WTC11 (cell line): ENCODE measurements around the gene TUBA4B. TPM values are rescaled to one million over a fixed set of nuclear protein-coding genes. Genes with fewer than 3 reads are reported as not detected.

Source experiments
- ATAC-seq: fragments of 200-7000 bp; cut with Tn5 transposase; 2 replicates; pipeline ENCODE4 v1.10.0; 2021; ENCODE audit warnings: mild to moderate bottlenecking, moderate library complexity
- CTCF ChIA-PET: fragments of 300-600 bp; sonication (Branson Sonifier 250); formaldehyde crosslinking; loops from one replicate; lab custom pipeline; 2021; ENCODE audit warnings: antibody characterized with exemption; lab: Charles Lee
- POLR2A ChIA-PET: fragments of 350-600 bp; sonication (Branson Sonifier 250); formaldehyde crosslinking; loops from one replicate; lab custom pipeline; 2021; ENCODE audit warnings: antibody characterized with exemption; lab: Charles Lee
- DNase-seq: peaks from one replicate; pipeline ENCODE4 v3.0.0; 2021; ENCODE audit warnings: low spot score
- H3K27ac Mint-ChIP-seq: 2 replicates; pipeline ENCODE4 v1.8.0; 2021; ENCODE audit warnings: mixed read lengths
- H3K27me3 Mint-ChIP-seq: 2 replicates; pipeline ENCODE4 v1.8.0; 2021; ENCODE audit warnings: low read depth, mild to moderate bottlenecking, moderate library complexity, mixed read lengths
- H3K36me3 Mint-ChIP-seq: 2 replicates; pipeline ENCODE4 v1.8.0; 2021; ENCODE audit warnings: mixed read lengths
- H3K4me1 Mint-ChIP-seq: 2 replicates; pipeline ENCODE4 v1.8.0; 2022; ENCODE audit warnings: mixed read lengths
- H3K4me3 Mint-ChIP-seq: 2 replicates; pipeline ENCODE4 v1.8.0; 2021; ENCODE audit warnings: mild to moderate bottlenecking, moderate library complexity, mixed read lengths
- H3K9me3 Mint-ChIP-seq: 2 replicates; pipeline ENCODE4 v1.8.0; 2021; ENCODE audit warnings: mixed read lengths
- ESRRA ChIP-seq: sonication (generic); formaldehyde crosslinking; IDR thresholded peaks from 2 replicates; pipeline ENCODE4 v1.8.1; 2022; ENCODE audit warnings: mild to moderate bottlenecking, missing genetic modification reagents, borderline replicate concordance
- ETV6 ChIP-seq: sonication (generic); formaldehyde crosslinking; IDR thresholded peaks from 2 replicates; pipeline ENCODE4 v1.8.1; 2022; ENCODE audit warnings: mild to moderate bottlenecking, missing genetic modification reagents
- FOXK1 ChIP-seq: sonication (generic); formaldehyde crosslinking; IDR thresholded peaks from 2 replicates; pipeline ENCODE4 v1.8.0; 2022; ENCODE audit warnings: mild to moderate bottlenecking, moderate library complexity, missing genetic modification reagents
- FOXP4 ChIP-seq: sonication (generic); formaldehyde crosslinking; IDR thresholded peaks from 2 replicates; pipeline ENCODE4 v1.8.0; 2022; ENCODE audit warnings: mild to moderate bottlenecking, missing genetic modification reagents
- KAT7 ChIP-seq: sonication (generic); formaldehyde crosslinking; IDR thresholded peaks from 2 replicates; pipeline ENCODE4 v1.8.1; 2023; ENCODE audit warnings: missing genetic modification reagents, mild to moderate bottlenecking, borderline replicate concordance
- MXD4 ChIP-seq: fragments of 250-450 bp; sonication (Bioruptor Pico); IDR thresholded peaks from 2 replicates; pipeline ENCODE4 v1.8.0; 2021; ENCODE audit warnings: mild to moderate bottlenecking, moderate library complexity, borderline replicate concordance
- OVOL2 ChIP-seq: fragments of 250-450 bp; sonication (Bioruptor Pico); IDR thresholded peaks from 2 replicates; pipeline ENCODE4 v1.9.0; 2021; ENCODE audit warnings: mild to moderate bottlenecking, borderline replicate concordance
- TP53 ChIP-seq: sonication (generic); formaldehyde crosslinking; IDR thresholded peaks from 2 replicates; pipeline ENCODE4 v1.8.1; 2023; ENCODE audit warnings: mild to moderate bottlenecking, missing genetic modification reagents
- USF2 ChIP-seq: sonication (generic); formaldehyde crosslinking; IDR thresholded peaks from 2 replicates; pipeline ENCODE4 v1.8.1; 2023; ENCODE audit warnings: mild to moderate bottlenecking, missing genetic modification reagents, moderate library complexity
- ZBTB21 ChIP-seq: sonication (generic); formaldehyde crosslinking; IDR thresholded peaks from 2 replicates; pipeline ENCODE4 v1.8.1; 2023; ENCODE audit warnings: mild to moderate bottlenecking, missing genetic modification reagents, borderline replicate concordance
- ZNF121 ChIP-seq: sonication (generic); formaldehyde crosslinking; IDR thresholded peaks from 2 replicates; pipeline ENCODE4 v1.8.0; 2023; ENCODE audit warnings: missing genetic modification reagents
- total RNA-seq: library from RNA; stranded (reverse); gene quantifications from 3 replicates; pipeline ENCODE4 v1.2.3, GENCODE V29; 2021
- TF ChIP-seq, protein P1 (sequence below): fragments of 250-450 bp; sonication (Bioruptor Pico); IDR thresholded peaks from 2 replicates; pipeline ENCODE4 v1.9.0; 2021; ENCODE audit warnings: mild to moderate bottlenecking
- TF ChIP-seq, protein P2 (sequence below): fragments of 250-450 bp; sonication (Bioruptor Pico); conservative IDR thresholded peaks from 2 replicates; pipeline ENCODE4 v1.9.0; 2021; ENCODE audit warnings: mild to moderate bottlenecking
- TF ChIP-seq, protein P3 (sequence below): sonication (generic); formaldehyde crosslinking; IDR thresholded peaks from 2 replicates; pipeline ENCODE4 v1.8.1; 2022; ENCODE audit warnings: low read depth, missing genetic modification reagents, borderline replicate concordance
- TF ChIP-seq, protein P4 (sequence below): sonication (generic); formaldehyde crosslinking; IDR thresholded peaks from 2 replicates; pipeline ENCODE4 v1.8.1; 2023; ENCODE audit warnings: mild to moderate bottlenecking, missing genetic modification reagents, borderline replicate concordance

TUBA4B gene
- total RNA-seq, 1 experiment from 2014 or later = 0.20 TPM

DNA sequence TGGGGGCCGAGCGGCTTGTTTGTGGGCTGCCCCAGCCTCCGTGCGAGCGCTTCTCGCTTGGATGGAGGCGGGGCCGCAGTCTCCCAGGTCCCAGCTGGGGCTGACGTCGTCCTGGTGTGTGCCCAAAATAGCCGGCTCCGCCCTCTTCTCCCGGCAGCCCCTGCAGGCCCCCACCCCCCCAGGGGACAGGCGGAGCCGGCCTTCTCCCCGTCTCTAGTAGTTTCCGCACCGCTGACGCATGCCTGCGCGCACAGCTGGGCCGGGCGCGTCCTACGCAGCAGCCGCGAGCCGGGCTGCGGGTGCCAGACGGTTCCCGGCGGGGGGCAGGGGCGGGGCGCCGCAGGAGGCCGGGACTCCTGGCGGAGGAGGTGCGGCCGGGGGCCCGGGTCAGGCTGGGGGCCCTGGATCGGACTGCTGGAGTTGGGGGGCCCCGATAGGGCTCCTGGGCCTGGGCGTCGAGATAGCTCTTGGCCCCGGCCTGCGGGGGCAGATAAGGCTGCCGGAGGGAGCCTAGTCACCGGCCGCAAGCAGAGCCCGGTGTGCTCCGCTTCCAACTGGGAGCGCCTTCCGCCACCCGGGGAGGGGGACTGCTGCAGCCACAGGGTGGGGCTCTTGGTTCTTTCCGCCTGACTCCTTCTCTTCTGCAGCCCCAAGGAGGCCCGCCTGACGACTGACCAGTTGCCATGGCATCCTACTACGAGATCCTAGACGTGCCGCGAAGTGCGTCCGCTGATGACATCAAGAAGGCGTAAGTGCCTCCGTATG is 26.3 kb downstream of the TUBA4B start, which contains the start of gene DNAJB2 (continued):
- peak; percentile 71; the same call in 1 of the 2 replicates for TF ChIP-seq FOXP4
- TF ChIP-seq, protein P1, sequence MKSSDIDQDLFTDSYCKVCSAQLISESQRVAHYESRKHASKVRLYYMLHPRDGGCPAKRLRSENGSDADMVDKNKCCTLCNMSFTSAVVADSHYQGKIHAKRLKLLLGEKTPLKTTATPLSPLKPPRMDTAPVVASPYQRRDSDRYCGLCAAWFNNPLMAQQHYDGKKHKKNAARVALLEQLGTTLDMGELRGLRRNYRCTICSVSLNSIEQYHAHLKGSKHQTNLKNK (CRISPR knock-in tag) = no peak
- no peak for TF ChIP-seq TP53 (CRISPR knock-in tag)
- TF ChIP-seq FOXK1 = peak; percentile 85

DNA sequence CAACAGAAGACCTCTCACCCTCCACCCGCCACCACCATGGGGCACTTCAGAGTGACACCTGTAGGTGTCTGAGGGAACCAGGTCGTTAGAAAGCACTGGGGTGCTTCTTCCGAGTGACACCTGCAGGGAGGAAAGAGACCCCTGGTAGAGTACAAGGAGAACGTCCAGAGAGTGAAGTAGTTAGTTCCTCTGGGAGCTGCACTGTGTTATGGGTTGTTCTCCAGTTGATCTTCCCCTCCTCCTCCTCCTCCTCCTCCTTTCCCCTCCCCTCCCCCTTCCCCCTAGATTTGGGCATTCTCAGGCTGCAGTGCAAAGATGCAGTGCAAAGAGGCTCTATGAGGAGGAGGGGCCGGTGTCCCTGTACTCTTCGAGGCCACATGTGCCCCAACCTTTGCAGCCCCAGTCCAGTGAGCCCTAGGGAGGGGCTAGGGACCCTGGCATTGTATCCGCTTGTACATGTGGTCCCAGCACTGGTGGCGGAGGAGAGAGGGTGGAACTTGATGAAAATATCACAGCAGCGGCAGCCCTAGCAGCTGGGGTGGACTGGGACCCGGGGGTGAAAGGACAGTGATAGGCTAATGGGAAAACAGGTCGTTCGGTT is 27.0 kb downstream of the TUBA4B start:
- POLR2A ChIA-PET = interaction anchor here (0.6 to 3.0 kb wide), 6 partner anchors 15 to 218 kb away, joined by 3 to 21 read pairs (median 10); partner anchors contain the start of genes ABCB6, GMPPA, TUBA4A and TUBA4B
- peaks cover 6% of the 10 kb centered on the region; the same call in 1 of the 2 replicates for H3K36me3 Mint-ChIP-seq

DNA sequence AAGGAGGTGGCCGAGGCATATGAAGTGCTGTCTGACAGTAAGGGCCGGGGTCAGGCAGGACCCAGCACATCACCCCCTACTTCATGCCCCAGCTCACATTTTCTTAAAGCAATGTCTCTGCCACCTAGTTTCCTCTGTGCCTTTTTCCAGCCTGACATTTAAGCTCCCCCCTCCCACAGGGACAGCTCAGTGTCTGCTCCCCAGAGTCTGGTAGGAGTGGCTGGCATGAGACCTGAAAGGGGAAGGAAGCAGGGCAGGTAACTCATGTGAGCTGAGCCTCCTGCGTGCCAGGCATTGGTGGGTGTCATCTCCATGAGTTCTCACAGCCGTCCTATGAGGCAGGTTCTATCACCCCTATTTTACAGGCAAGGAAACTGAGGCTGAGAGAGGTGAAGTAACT is 27.6 kb downstream of the TUBA4B start:
- POLR2A ChIA-PET = interaction anchor here (0.6 to 1.5 kb wide), 2 partner anchors 55 to 138 kb away, joined by 3 to 4 read pairs; no protein-coding TSS in a partner anchor
- no peaks in the 10 kb centered on the region for H3K9me3 Mint-ChIP-seq
- ATAC-seq (no peak), DNase-seq (no peak)
- peaks cover 28% of the 10 kb centered on the region for H3K4me1 Mint-ChIP-seq
- no peak for TF ChIP-seq OVOL2
- TF ChIP-seq, protein P2, sequence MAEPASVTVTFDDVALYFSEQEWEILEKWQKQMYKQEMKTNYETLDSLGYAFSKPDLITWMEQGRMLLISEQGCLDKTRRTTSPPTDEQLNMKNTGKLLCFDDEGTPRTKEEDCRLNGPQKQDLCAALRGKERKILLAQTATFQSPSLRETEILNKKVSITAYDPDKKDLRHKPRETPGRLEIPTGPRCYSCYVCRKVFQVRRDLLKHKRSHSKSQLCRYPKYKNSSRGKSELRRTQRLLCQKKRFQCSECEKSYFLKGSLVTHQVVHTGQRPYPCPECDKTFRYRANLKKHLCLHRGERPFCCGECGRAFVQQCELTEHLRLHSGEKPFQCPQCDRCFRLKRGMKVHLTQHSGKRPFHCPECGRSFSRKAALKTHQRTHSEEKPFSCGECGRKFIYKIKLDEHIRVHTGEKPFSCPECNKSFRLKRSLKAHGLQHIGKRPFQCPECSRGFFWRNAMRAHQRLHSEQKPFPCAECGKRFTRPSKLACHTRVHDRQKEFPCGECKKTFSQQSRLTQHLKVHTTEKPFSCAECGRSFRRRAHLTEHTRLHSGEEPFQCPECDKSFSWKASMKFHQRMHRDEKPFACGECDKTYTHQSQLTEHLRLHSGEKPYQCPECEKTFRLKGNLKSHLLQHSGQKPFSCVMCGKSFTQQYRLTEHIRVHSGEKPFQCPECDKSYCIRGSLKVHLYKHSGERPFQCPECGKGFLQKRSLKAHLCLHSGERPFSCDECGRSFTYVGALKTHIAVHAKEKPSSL (CRISPR knock-in tag) = no peak
- TF ChIP-seq USF2 = no peak
- no peak for TF ChIP-seq MXD4 (CRISPR knock-in tag)
- TF ChIP-seq, protein P3, sequence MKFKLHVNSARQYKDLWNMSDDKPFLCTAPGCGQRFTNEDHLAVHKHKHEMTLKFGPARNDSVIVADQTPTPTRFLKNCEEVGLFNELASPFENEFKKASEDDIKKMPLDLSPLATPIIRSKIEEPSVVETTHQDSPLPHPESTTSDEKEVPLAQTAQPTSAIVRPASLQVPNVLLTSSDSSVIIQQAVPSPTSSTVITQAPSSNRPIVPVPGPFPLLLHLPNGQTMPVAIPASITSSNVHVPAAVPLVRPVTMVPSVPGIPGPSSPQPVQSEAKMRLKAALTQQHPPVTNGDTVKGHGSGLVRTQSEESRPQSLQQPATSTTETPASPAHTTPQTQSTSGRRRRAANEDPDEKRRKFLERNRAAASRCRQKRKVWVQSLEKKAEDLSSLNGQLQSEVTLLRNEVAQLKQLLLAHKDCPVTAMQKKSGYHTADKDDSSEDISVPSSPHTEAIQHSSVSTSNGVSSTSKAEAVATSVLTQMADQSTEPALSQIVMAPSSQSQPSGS (CRISPR knock-in tag) = no peak
- H3K27me3 Mint-ChIP-seq = peaks cover 4% of the 10 kb centered on the region; the same call in 1 of the 2 replicates
- H3K4me3 Mint-ChIP-seq = peak overlapping the region; percentile 88
- no peak overlapping the region for H3K27ac Mint-ChIP-seq
- CTCF ChIA-PET = interaction anchor here (6.5 kb wide), 1 partner anchor 13 kb away, joined by 158 read pairs; no protein-coding TSS in a partner anchor
- H3K36me3 Mint-ChIP-seq = peaks cover 8% of the 10 kb centered on the region; the same call in 1 of the 2 replicates

More for the DNA sequence above, 27.0 kb downstream of the TUBA4B start:
- Mint-ChIP-seq H3K27me3 (peaks cover 4% of the 10 kb centered on the region; the same call in 1 of the 2 replicates), H3K4me3 (peak overlapping the region; percentile 88), H3K9me3 (no peaks in the 10 kb centered on the region), H3K4me1 (peaks cover 24% of the 10 kb centered on the region), H3K27ac (peak overlapping the region; percentile 86)
- CTCF ChIA-PET = interaction anchor here (0.9 to 6.5 kb wide), 4 partner anchors 14 to 73 kb away, joined by 3 to 158 read pairs (median 4); no protein-coding TSS in a partner anchor
- no peak for ATAC-seq
- TF ChIP-seq ZNF121 (CRISPR knock-in tag) = 0 out of 2 replicates have a peak, but pooled peaks have one; percentile 14
- TF ChIP-seq, protein P4, sequence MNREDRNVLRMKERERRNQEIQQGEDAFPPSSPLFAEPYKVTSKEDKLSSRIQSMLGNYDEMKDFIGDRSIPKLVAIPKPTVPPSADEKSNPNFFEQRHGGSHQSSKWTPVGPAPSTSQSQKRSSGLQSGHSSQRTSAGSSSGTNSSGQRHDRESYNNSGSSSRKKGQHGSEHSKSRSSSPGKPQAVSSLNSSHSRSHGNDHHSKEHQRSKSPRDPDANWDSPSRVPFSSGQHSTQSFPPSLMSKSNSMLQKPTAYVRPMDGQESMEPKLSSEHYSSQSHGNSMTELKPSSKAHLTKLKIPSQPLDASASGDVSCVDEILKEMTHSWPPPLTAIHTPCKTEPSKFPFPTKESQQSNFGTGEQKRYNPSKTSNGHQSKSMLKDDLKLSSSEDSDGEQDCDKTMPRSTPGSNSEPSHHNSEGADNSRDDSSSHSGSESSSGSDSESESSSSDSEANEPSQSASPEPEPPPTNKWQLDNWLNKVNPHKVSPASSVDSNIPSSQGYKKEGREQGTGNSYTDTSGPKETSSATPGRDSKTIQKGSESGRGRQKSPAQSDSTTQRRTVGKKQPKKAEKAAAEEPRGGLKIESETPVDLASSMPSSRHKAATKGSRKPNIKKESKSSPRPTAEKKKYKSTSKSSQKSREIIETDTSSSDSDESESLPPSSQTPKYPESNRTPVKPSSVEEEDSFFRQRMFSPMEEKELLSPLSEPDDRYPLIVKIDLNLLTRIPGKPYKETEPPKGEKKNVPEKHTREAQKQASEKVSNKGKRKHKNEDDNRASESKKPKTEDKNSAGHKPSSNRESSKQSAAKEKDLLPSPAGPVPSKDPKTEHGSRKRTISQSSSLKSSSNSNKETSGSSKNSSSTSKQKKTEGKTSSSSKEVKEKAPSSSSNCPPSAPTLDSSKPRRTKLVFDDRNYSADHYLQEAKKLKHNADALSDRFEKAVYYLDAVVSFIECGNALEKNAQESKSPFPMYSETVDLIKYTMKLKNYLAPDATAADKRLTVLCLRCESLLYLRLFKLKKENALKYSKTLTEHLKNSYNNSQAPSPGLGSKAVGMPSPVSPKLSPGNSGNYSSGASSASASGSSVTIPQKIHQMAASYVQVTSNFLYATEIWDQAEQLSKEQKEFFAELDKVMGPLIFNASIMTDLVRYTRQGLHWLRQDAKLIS = no peak
- TF ChIP-seq KAT7 (CRISPR knock-in tag) = no peak
- no peak for TF ChIP-seq ETV6 (CRISPR knock-in tag)
- TF ChIP-seq ESRRA (CRISPR knock-in tag) = no peak
- 0 out of 2 replicates have a peak, but pooled peaks have one; percentile 87 for TF ChIP-seq ZBTB21 (CRISPR knock-in tag)
- DNase-seq = no peak
